Measurements from ENCODE around the gene ANKRD52.

The ANKRD52 gene

GRCh38 chr12:56208006-56208405 is 50.2 kb downstream of the ANKRD52 start:
- DNase-seq (ENCODE audit: low read depth) = no peak

DNA sequence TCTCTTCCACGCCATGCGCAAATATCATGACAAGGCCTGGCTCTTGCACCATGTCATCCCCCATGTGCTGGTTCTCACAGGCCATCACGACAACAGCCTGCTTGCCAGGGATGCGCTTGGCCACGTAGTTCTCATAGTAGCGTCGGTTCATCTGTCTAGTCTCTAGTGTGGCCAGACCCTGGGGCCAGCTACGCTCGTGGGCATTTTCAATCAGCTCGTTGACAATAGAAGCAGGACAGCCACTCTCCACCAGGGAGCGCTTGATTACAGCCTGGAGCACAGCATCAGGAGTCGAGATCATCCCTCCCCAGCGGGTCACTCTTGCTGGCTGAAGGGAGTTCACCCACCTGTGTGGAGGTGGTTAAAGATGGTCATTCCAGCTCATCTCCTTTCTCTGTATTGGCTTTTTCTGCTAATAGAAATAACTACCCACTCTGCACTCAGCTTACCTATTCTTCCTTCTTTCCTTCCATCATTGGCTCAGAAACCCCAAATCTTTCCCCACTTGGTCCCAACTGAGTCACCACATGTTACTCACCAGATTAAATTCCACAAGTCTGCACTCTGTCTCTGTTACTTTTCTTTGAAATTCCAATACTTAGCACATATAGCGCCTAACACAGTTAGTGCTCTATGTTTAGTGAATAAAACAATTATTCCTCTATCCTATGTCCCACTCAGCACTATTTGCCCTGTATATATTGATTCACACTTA is 51.6 kb downstream of the ANKRD52 start:
- DNase-seq (ENCODE audit: low read depth) = peak; percentile 60

DNA sequence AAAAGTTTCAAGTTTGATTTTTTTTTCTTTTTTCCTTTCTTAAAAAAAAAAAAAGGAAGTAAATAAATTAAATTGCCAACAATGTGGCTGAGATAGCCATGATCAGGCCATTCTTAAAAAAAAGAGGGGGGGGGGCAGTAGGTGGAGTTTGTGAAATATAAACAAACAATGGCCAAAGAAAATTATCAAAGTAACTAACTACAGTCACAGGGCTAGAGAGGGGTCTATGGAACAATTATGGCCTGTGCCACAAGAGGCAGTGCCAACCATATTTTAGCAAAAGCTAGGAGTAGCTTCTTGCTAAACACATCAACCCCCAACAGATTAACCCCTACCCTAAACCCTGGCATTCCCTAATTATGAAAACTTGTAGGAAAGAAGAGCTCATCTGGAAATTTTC is 52.7 kb downstream of the ANKRD52 start:
- DNase-seq (ENCODE audit: low read depth) = no peak

- no peak for DNase-seq (ENCODE audit: low read depth)
These were observed 53.9 kb downstream of the ANKRD52 start for GRCh38 chr12:56204275-56204674.

- DNase-seq (ENCODE audit: low read depth) = no peak
These were observed 55.3 kb downstream of the ANKRD52 start for GRCh38 chr12:56202838-56203237.

DNA sequence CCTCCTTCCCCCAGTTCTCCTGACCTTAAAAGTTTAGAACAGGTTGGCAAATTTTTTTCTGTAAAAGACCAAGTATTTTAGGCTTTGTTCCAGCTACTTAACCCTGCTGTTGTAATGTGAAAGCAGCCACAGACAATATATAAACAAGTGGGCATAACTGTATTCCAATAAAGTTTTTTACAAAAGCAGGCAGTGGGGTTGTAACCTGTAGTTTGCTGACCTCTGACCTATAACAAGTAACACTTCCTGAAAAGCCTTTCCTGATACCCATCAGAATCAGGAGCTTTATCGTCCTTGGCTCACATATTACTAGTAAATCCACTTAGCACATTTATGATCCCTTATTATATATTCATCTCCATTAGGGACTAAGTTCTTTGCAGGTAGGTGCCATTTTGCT is 55.8 kb downstream of the ANKRD52 start:
- DNase-seq (ENCODE audit: low read depth) = no peak

DNA sequence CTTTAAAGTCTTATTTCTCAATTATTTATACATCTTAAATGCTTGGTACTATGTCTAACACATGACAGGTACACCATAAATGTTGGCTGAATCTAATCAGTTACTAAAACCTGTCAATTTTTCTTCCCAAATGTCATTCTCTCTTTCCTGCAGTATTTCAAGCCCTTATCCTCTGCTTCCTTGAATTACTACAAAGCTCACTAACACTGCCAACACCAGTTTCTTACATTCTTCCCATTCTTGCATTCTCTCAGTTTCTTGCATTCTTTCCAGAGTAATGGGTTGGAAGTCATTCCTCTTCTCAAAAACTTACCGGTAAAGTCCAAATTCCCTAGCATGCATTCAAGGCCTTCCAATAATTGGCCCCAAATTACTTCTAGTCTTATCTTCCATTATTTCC is 59.3 kb downstream of the ANKRD52 start:
- DNase-seq (ENCODE audit: low read depth) = peak; percentile 20

GRCh38 chr12:56197921-56198635 is 60.1 kb downstream of the ANKRD52 start:
- no peak for DNase-seq (ENCODE audit: low read depth)

DNA sequence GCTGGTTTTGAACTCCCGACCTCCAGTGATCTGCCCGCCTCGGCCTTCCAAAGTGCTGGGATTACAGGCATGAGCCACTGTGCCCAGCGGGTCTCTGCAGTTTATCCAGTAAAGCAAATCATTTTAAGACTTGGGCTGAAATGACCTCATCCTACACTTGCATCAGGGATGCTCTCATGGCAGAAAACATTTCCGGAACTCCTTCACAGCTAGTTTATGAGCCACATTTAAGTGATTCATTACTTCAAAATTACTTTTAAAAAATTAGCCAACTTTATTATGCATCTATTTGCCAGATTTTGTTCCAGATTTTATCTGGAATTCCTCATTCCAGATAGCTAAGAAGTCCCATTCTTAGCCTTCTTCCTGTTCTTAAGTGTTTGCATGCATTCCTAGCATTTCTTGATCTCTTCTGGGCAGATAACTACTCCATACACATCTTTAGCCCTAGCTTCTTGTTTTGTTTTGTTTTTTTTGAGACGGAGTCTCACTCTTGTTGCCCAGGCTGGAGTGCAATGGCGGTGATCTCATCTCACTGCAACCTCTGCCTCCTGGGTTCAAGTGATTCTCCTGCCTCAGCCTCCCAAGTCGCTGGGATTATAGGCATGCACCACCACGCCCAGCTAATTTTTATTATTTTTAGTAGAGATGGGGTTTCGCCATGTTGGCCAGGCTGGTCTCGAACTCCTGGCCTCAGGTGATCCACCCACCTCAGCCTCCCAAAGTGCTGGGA is 61.2 kb downstream of the ANKRD52 start:
- peak; percentile 96 for DNase-seq (ENCODE audit: low read depth)

DNA sequence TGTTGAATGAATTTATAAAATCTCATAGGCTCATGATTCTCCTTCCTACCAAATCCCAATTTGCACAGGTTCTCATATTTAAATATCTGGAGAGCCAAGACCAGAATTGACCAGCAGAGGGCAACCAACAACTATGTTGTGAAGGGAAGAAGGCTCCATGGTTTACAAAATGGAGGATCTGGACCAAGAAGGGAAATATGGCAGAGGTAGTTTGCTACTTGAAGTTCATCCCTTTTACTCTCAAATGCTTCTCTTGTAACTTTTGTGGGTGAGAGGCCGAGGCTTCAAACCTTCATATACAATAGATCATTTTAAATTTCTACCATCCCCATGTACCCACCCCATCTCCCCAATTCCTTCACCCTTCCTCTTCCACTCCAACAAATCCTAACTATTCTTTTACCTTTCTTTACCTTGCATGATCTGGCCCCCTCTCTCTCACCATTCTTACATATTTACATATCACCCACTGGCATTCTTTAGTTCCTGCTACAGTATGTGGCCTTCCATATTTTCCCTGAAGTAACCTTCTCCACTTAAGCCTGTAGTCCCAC is 65.1 kb downstream of the ANKRD52 start:
- peak; percentile 83 for DNase-seq (ENCODE audit: low read depth)

GRCh38 chr12:56192582-56192981 is 65.6 kb downstream of the ANKRD52 start:
- no peak for DNase-seq (ENCODE audit: low read depth)

- DNase-seq (ENCODE audit: low read depth) = no peak
These were observed 67.5 kb downstream of the ANKRD52 start for GRCh38 chr12:56190695-56191155.

DNA sequence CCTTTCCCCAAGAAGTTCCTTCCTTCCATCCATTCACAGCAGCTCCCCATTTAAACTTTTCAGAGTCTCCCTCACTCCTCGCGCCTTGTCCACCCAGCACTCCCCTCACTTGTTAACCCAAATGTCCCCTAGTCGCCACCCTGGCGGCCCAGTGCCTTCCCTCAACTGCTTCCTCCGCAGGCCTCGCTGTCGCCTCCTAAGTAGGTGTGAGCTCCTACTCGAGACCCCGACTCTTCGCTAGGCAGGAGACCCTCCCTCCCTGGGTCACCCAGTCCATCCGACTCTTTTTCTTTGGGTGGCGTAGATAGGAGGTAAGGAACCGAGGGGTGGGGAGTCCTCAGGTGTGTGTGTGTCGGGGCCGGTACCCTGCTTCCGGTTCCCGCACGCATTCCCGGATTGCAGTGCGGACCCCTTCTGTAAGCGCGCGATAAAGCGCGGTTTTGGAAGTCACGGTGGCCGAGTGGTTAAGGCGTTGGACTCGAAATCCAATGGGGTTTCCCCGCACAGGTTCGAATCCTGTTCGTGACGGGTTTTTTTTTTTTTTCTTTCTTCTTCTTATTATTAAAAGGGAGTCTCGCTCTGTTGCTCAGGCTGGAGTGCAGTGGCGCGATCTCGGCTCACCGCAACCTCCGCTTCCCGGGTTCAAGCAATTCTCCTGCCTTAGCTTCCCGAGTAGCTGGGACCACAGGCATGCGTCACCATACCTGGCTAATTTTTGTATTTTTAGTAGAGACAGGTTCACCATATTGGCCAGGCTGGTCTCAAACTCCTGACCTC is 68.1 kb downstream of the ANKRD52 start:
- peak; percentile 78 for DNase-seq (ENCODE audit: low read depth)

DNA sequence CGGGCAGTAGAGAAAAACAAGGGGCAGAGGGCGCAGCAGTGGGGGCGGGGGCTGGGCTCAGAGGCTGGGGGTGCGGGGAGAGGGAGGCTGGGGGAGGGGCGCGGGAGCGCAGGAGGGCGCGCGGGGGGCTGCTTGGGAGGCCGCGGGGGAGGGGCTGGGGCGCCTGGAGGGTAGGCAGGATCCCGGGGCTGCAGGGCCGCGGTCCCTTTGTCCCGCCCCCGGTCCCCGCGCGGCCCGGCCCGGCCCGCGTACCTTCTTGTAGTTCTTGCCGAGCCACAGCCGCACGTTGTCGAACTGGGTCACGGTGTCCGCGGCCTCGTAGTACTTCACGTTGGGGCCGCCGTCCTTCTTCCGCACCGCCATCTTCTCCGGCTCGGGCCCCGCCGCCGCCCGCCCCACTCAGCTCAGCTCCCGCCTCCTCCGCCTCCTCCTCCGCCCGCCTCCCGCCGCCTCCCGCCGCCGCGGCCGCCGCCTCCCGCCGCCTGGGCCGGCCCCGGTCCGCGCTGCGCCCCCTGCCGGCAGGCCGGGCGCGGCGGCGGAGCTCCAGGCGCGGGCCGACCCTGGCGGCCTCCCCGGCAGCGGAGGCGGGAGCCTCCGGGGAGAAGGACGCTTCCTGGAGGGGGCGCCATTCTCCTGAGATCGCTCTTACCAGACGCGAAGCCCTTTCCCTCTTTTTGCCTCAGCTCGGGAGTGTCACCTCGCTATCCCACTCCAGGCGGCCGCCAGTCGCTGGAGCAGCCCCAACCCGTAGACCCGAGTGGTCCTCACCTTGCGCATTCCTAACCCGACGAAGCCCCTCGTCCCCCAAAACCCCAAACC is 68.9 kb downstream of the ANKRD52 start, which contains the start of gene SMARCC2:
Gene SMARCC2, minus strand, starts transcription at position 385 of the 819 bp plus-strand sequence. Its CDS starts 22 bp downstream, at position 363.
- DNase-seq (ENCODE audit: low read depth) = peak; percentile 82

- no peak for DNase-seq (ENCODE audit: low read depth)
These were observed 69.4 kb downstream of the ANKRD52 start for GRCh38 chr12:56188778-56189098.

- no peak for DNase-seq (ENCODE audit: low read depth)
These were observed 69.9 kb downstream of the ANKRD52 start for GRCh38 chr12:56188131-56188777.
